SK-N-SH treated with all-trans-retinoic acid at 6 μM for 48 hours (cell line): ENCODE results near the gene ZNF2.

Experiments used
- ATAC-seq: fragments of 200-7000 bp; cut with Tn5 transposase; 3 replicates; pipeline ENCODE4 v1.9.1; 2020; ENCODE audit warnings: mild to moderate bottlenecking, moderate library complexity
- ARNTL ChIP-seq: fragments of 450-650 bp; formaldehyde crosslinking; IDR thresholded peaks from 2 replicates; pipeline ENCODE4 v1.5.0; 2020; ENCODE audit warnings: low read depth, mild to moderate bottlenecking, moderate library complexity, borderline replicate concordance
- BACH2 ChIP-seq: fragments of 250-450 bp; sonication (Bioruptor Pico); IDR thresholded peaks from 2 replicates; pipeline ENCODE4 v1.9.0; 2021; ENCODE audit warnings: mild to moderate bottlenecking, borderline replicate concordance
- CREB5 ChIP-seq: fragments of 250-450 bp; sonication (Bioruptor Pico); IDR thresholded peaks from 2 replicates; pipeline ENCODE4 v1.5.1; 2020; ENCODE audit warnings: low read depth, mild to moderate bottlenecking, moderate library complexity
- CSDC2 ChIP-seq: fragments of 250-450 bp; sonication (Bioruptor Pico); IDR thresholded peaks from 2 replicates; pipeline ENCODE4 v1.5.0; 2020; ENCODE audit warnings: mild to moderate bottlenecking, moderate library complexity
- CSRNP3 ChIP-seq: fragments of 250-450 bp; sonication (Bioruptor Pico); IDR thresholded peaks from 2 replicates; pipeline ENCODE4 v1.5.1; 2021; ENCODE audit warnings: mild to moderate bottlenecking, moderate library complexity
- ESRRG ChIP-seq: fragments of 250-450 bp; sonication (Bioruptor Pico); IDR thresholded peaks from 2 replicates; pipeline ENCODE4 v1.6.1; 2021; ENCODE audit warnings: mild to moderate bottlenecking
- ISL1 ChIP-seq: fragments of 250-450 bp; sonication (Bioruptor Pico); IDR thresholded peaks from 2 replicates; pipeline ENCODE4 v2.1.2; 2022; ENCODE audit warnings: mild to moderate bottlenecking, moderate library complexity
- OSR1 ChIP-seq: fragments of 250-450 bp; sonication (Bioruptor Pico); IDR thresholded peaks from 2 replicates; pipeline ENCODE4 v1.8.0; 2022; ENCODE audit warnings: moderate library complexity, mild to moderate bottlenecking, inconsistent platforms
- PATZ1 ChIP-seq: fragments of 250-450 bp; sonication (Bioruptor Pico); IDR thresholded peaks from 2 replicates; pipeline ENCODE4 v1.8.0; 2020; ENCODE audit warnings: mild to moderate bottlenecking, moderate library complexity, borderline replicate concordance
- PPARA ChIP-seq: fragments of 250-450 bp; sonication (Bioruptor Pico); IDR thresholded peaks from 2 replicates; pipeline ENCODE4 v1.5.0; 2020; ENCODE audit warnings: mild to moderate bottlenecking, borderline replicate concordance
- RARB ChIP-seq: fragments of 250-450 bp; sonication (Bioruptor Pico); IDR thresholded peaks from 2 replicates; pipeline ENCODE4 v1.8.0; 2021; ENCODE audit warnings: mild to moderate bottlenecking, moderate library complexity
- SNAI2 ChIP-seq: fragments of 250-450 bp; sonication (Bioruptor Pico); IDR thresholded peaks from 2 replicates; pipeline ENCODE4 v1.5.0; 2020; ENCODE audit warnings: mild to moderate bottlenecking, moderate library complexity
- TCF4 ChIP-seq: fragments of 250-450 bp; sonication (Bioruptor Pico); IDR thresholded peaks from 2 replicates; pipeline ENCODE4 v1.8.0; 2021; ENCODE audit warnings: mild to moderate bottlenecking, moderate library complexity, borderline replicate concordance
- TOX ChIP-seq: fragments of 250-450 bp; sonication (Bioruptor Pico); IDR thresholded peaks from 2 replicates; pipeline ENCODE4 v1.8.0; 2021; ENCODE audit warnings: mild to moderate bottlenecking, moderate library complexity, borderline replicate concordance
- ZC3H10 ChIP-seq: fragments of 250-450 bp; sonication (Bioruptor Pico); IDR thresholded peaks from 2 replicates; pipeline ENCODE4 v1.5.1; 2021; ENCODE audit warnings: mild to moderate bottlenecking, moderate library complexity
- ZFP3 ChIP-seq: fragments of 250-450 bp; sonication (Bioruptor Pico); IDR thresholded peaks from 2 replicates; pipeline ENCODE4 v1.5.0; 2020; ENCODE audit warnings: mild to moderate bottlenecking, moderate library complexity
- ZFP30 ChIP-seq: fragments of 450-650 bp; formaldehyde crosslinking; IDR thresholded peaks from 2 replicates; pipeline ENCODE4 v1.5.0; 2022; ENCODE audit warnings: mild to moderate bottlenecking, moderate library complexity
- ZNF565 ChIP-seq: fragments of 450-650 bp; formaldehyde crosslinking; conservative IDR thresholded peaks from 2 replicates; pipeline ENCODE4 v1.5.0; 2020; ENCODE audit warnings: low read depth, mild to moderate bottlenecking, moderate library complexity
- ZNF70 ChIP-seq: fragments of 450-650 bp; formaldehyde crosslinking; IDR thresholded peaks from 2 replicates; pipeline ENCODE4 v1.5.0; 2020; ENCODE audit warnings: mild to moderate bottlenecking, moderate library complexity
- ZNF8 ChIP-seq: fragments of 450-650 bp; formaldehyde crosslinking; IDR thresholded peaks from 2 replicates; pipeline ENCODE4 v1.5.0; 2020; ENCODE audit warnings: mild to moderate bottlenecking, moderate library complexity
- TF ChIP-seq, protein P1 (sequence below): fragments of 250-450 bp; sonication (Bioruptor Pico); IDR thresholded peaks from 2 replicates; pipeline ENCODE4 v1.5.0; 2020; ENCODE audit warnings: mild to moderate bottlenecking, moderate library complexity

Gene ZNF2

DNA sequence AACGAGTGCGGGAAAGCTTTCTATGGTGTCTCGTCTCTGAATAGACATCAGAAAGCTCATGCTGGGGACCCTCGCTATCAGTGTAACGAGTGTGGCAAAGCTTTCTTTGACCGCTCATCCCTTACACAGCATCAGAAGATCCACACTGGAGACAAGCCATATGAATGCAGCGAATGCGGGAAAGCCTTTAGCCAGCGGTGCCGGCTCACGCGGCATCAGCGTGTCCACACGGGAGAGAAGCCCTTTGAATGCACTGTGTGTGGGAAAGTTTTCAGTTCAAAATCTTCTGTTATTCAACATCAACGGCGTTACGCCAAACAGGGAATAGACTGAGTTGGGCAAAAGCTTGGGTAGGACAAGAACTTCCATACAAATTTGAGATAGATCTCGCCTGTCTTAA, 16.2 kb downstream of the ZNF2 start:
- no peak for TF ChIP-seq ZFP3 (CRISPR knock-in tag)
- TF ChIP-seq TCF4 (CRISPR knock-in tag), result no peak
- no peak for TF ChIP-seq OSR1 (CRISPR knock-in tag)
- no peak for TF ChIP-seq CSDC2 (CRISPR knock-in tag)
- TF ChIP-seq BACH2 (CRISPR knock-in tag), result no peak
- TF ChIP-seq ZNF565, result no peak
- TF ChIP-seq CSRNP3, result no peak
- no peak for ATAC-seq

DNA sequence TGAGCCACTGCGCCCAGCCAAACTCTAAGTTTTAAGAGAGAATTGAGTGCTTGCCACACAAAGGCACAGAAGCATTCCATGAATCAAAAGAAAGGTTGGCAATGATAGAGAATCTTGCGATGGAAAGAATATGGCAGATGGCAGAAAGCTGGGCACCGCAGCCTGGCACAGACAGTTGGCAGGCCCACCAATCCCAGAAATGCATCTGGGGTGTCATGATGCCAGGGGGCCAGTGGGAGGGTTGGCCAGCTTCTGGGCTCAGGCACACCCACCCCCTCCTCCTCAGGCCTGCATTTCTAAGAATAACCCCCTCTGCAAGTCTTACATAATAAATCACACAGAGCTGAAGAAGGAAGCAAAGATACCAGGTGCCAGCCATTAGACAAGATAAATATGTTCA, 19.6 kb downstream of the ZNF2 start:
- TF ChIP-seq, protein P1, sequence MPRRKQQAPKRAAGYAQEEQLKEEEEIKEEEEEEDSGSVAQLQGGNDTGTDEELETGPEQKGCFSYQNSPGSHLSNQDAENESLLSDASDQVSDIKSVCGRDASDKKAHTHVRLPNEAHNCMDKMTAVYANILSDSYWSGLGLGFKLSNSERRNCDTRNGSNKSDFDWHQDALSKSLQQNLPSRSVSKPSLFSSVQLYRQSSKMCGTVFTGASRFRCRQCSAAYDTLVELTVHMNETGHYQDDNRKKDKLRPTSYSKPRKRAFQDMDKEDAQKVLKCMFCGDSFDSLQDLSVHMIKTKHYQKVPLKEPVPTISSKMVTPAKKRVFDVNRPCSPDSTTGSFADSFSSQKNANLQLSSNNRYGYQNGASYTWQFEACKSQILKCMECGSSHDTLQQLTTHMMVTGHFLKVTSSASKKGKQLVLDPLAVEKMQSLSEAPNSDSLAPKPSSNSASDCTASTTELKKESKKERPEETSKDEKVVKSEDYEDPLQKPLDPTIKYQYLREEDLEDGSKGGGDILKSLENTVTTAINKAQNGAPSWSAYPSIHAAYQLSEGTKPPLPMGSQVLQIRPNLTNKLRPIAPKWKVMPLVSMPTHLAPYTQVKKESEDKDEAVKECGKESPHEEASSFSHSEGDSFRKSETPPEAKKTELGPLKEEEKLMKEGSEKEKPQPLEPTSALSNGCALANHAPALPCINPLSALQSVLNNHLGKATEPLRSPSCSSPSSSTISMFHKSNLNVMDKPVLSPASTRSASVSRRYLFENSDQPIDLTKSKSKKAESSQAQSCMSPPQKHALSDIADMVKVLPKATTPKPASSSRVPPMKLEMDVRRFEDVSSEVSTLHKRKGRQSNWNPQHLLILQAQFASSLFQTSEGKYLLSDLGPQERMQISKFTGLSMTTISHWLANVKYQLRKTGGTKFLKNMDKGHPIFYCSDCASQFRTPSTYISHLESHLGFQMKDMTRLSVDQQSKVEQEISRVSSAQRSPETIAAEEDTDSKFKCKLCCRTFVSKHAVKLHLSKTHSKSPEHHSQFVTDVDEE (CRISPR knock-in tag), result no peak
- TF ChIP-seq TOX (CRISPR knock-in tag), result no peak
- no peak for TF ChIP-seq PPARA (CRISPR knock-in tag)
- no peak for TF ChIP-seq ZNF565
- TF ChIP-seq CSRNP3, result no peak
- TF ChIP-seq ZFP3 (CRISPR knock-in tag), result no peak
- no peak for TF ChIP-seq RARB (CRISPR knock-in tag)
- ATAC-seq, result no peak

GRCh38 chr2:95185973-95186372, 20.4 kb downstream of the ZNF2 start:
- no peak for ATAC-seq
- no peak for TF ChIP-seq ZNF8 (CRISPR knock-in tag)

- peak; percentile 42; the same call in 1 of the 3 replicates for ATAC-seq
Observed at GRCh38 chr2:95192956-95193355, 27.3 kb downstream of the ZNF2 start.

GRCh38 chr2:95203911-95204310, 38.3 kb downstream of the ZNF2 start:
- TF ChIP-seq ZFP3 (CRISPR knock-in tag) (no peak), ZNF8 (CRISPR knock-in tag) (no peak)
- no peak for ATAC-seq

GRCh38 chr2:95204396-95204795, 38.8 kb downstream of the ZNF2 start:
- no peak for ATAC-seq
- TF ChIP-seq PPARA (CRISPR knock-in tag) (no peak), ZFP3 (CRISPR knock-in tag) (no peak), ARNTL (CRISPR knock-in tag) (no peak), CREB5 (CRISPR knock-in tag) (no peak), ISL1 (CRISPR knock-in tag) (no peak), ESRRG (CRISPR knock-in tag) (no peak), OSR1 (CRISPR knock-in tag) (no peak), TCF4 (CRISPR knock-in tag) (no peak), BACH2 (CRISPR knock-in tag) (no peak), PATZ1 (CRISPR knock-in tag) (no peak), ZC3H10 (CRISPR knock-in tag) (no peak), ZFP30 (CRISPR knock-in tag) (no peak), CSDC2 (CRISPR knock-in tag) (no peak), ZNF70 (no peak), SNAI2 (CRISPR knock-in tag) (no peak), RARB (CRISPR knock-in tag) (no peak), TOX (CRISPR knock-in tag) (no peak)
- TF ChIP-seq, protein P1 (CRISPR knock-in tag), result no peak
